NCI-H2081 (cell line): Measurements from ENCODE around the gene TRABD.
"Not testable (repeated sequence)": the region's sequence is repeated elsewhere in the genome, so short reads cannot be mapped to it uniquely, and the experiment has no call there.

ENCODE experiments used
- DNase-seq, 2 experiments: peaks; one replicate each; lab custom pipeline; 2025; lab: John Stamatoyannopoulos, UW

Gene TRABD

GRCh38 chr22:50151571-50152537 lies 33.9 kb upstream of the TRABD start:
- no peak for DNase-seq

GRCh38 chr22:50153056-50153755 lies 32.5 kb upstream of the TRABD start:
- no peak for DNase-seq

DNA sequence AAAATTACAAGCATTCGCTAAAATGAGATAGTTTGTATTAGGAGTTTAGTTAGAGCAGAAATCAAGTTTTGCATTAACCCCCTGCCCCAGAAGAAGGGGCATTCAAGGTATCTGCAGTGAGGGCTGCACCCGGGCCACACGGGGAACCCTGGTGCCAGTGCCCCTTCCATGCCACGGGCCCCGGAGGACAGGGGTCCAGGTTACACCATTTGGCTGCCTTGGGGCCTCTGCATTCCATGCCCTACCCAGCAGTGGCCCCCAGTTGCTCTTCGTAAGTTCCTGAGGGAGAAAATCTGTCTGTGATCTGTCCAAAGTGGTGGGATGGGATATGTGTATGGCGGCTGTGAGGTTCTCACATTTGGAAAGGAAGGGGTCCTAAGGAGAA lies 32.0 kb upstream of the TRABD start:
- no peak for DNase-seq

GRCh38 chr22:50157709-50158375 lies 27.9 kb upstream of the TRABD start:
- DNase-seq: no peak

DNA sequence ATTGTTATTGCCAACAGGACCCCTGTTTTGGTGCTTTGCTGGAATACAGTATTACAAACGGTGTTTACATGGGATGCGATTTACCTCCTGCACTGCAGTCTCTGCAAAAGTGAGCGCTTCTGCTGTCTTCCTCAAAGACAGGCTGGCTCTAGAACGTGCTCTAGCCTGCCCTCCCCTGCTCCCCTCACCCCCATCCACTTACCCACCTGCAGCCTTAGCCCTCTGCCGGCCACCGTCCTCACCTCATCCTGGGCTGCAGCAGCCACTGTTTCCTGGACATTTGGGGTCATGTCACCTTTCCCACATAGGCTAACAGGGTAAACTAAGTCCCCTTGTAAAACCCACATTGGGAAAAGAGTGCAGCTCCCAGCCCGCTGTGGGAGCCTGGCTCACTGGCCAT lies 24.8 kb upstream of the TRABD start:
- no peak for DNase-seq

DNA sequence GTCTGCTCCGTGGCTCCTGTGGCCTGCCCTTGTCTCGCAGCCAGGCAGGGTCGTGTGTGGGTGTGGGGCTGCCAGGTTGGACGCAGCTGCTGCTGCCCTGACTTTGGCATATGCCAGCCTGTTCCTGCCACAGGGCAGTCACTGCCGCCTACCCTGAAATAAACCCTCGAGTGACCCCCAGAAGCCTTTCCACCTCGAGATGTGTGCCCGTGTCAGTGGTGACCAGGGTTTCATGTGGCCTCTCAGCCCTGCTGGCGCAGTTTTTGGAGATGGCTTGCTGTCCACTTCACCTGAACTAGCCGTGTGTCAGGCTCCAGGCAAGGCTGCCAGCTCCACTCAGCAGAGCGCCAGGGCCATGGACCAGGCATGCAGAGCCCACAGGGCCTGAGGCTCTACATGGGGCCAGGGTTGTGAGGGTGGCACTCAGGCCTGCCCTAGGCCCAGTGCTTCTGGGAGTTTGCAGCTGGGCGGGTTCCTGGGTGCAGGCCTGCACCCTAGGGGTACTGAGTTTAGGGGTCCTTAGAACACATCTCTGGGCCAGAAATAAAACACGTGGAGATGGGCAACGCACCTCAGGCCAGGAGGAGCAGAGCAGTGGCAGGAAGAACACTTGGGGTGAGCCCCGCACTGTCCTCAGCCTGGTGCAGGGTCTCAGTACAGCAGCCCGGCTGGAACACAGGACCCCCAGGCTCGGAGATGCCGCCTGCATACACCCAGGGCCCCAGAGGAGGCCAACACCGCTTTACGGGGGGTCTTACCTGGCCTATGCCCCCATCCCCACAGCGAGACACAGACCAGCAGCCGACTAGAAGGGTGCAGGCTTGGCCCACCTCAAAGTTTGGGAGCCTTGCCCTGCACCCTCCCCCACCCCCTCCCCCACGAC lies 24.0 kb upstream of the TRABD start:
- no peak for DNase-seq

DNA sequence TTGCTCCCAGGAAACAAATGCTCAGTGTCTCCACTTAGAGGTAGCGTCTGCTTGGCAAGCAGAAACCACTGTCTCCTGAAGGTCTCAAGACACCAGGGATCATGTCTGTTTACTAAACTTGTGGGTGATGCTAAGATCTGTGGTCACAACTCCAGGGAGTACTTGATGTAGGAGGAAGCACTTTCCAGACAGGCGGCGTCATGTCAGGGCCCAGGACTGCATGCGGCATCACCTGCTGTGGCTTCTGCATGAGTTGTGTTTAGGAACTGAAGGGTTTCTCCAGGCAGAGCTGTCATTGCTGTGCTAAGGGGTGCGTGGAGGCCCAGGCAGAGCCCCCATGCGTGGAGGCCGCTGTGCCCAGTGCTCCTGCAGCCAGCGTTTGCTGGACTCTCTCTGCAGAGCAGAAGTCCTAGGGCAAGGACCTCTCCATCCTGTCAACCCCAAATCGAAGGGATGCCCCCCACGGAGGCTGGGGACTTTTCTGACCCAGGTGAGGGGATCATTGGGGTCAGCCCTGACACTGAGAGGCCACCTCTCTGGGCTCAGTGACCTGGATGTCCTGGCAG lies 23.2 kb upstream of the TRABD start:
- no peak for DNase-seq

GRCh38 chr22:50165436-50166123 lies 20.1 kb upstream of the TRABD start:
- no peak for DNase-seq

DNA sequence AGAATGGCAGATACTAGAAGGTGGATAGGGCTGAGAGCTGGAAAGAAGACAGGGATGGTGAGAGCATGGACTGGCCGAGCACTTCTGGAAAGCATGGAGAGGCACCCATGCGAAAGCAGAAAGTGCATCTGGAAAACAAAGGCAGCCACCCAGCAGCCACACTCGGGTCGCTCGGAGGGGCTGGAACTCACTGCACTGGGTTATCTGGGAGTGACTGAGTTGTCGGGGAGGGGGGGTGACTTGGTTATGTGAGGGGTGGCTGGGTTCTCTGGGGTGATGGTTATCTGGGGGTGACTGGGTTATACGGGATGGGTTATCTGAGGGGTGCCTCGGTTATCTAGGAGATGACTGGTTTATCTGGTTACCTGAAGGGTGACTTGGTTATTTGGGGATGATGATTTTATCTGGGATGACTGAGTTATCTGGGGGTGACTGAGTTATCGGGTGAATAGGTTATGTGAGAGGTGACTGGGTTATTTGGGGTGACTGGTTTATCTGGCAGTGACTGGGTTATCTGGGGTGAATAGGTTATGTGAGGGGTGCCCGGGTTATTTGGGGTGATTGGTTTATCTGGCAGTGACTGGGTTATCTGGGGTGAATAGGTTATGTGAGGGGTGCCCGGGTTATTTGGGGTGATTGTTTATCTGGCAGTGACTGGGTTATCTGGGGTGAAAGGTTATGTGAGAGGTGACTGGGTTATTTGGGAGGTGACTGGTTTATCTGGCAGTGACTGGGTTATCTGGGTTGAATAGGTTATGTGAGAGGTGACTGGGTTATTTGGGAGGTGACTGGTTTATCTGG lies 17.8 kb upstream of the TRABD start:
- no peak for DNase-seq

- DNase-seq: not testable (repeated sequence)
These were observed 17.1 kb upstream of the TRABD start for GRCh38 chr22:50168490-50169180.

GRCh38 chr22:50169181-50169759 lies 16.4 kb upstream of the TRABD start:
- DNase-seq: no peak

DNA sequence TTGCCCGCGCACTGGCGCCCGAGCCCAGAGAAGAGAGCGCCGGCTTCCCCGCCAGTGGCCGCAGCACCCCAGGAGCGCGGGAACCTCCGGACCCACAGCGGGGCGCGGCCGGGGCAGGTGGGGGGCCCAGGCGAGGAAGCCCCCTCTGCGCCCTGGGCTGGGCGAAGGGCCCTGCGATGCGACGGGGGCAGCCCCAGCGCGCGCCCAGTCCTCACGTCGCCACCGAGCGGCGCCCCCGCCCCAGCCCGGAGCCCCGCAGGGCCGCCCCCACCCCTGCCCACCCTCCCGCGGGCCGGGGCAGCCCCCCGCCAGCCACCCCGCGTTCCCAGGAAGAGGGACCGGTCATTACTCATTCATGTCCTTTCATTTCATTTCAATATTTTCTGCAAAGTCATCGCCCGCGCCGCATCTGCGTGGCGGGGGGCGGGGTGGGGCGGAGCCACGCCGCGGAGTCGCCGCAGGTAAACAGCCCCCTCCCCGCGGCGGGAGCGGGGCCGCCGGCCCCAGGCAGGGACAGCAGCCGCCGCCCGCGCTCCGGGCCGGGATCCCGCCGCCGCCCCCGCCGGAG lies 15.9 kb upstream of the TRABD start:
- peak; percentile 15 to 53 for DNase-seq

DNA sequence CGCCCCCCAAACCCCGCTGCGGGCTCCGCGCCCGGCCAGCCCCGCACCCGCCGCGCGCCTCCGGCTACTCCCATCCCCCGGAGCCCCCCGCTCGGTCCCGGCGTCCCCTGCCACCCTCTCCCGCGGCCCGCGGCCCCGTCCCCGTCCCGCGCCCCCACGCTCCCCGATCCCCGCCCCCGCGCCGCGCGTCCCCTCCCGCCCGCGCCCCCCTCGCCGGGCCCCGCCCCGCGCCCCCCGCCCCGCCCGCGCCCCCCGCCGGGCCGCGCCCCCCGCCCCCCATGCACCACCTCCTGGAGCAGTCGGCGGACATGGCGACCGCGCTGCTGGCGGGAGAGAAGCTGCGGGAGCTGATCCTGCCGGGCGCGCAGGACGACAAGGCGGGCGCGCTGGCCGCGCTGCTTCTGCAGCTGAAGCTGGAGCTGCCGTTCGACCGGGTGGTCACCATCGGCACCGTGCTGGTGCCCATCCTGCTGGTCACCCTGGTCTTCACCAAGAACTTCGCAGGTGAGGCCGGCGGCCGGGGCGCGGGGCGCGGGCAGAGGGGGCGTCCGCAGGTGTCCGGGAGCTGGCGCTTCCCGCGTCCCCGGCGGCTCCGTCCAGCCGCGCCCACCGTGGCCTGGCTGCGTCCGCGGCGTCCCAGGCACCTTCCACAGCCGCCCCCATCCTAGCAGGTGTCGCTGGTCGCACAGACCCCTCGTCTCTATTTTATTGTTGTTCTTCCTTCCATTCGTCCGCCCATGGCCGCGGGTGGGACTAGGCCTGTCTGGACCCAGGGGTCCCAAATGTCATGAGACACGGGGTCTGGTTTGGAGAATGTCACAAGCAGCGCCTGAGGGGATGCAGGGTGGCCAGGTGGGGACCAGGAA lies 15.0 kb upstream of the TRABD start, which contains the start of gene PANX2:
PANX2 (plus strand) TSS at position 279 of the 866 bp plus-strand sequence; CDS start at position 279, 0 bp downstream.
- no peak for DNase-seq

- no peak for DNase-seq
These were observed 14.3 kb upstream of the TRABD start for GRCh38 chr22:50171319-50171964.

GRCh38 chr22:50171965-50172421 lies 13.7 kb upstream of the TRABD start:
- no peak for DNase-seq

- DNase-seq: no peak
These were observed 12.3 kb upstream of the TRABD start for GRCh38 chr22:50173311-50173982.
